GM12891 (cell line): ENCODE results near the gene RTL10.

Experiments used
- POLR2A ChIP-seq: IDR thresholded peaks from 2 replicates; pipeline ENCODE4 v1.6.1; 2011; ENCODE audit warnings: low read depth, low read length, control low read depth
- POLR2AphosphoS5 ChIP-seq: IDR thresholded peaks from 2 replicates; pipeline ENCODE4 v1.6.1; 2011; ENCODE audit warnings: low read depth, low read length, control low read depth
- TAF1 ChIP-seq: IDR thresholded peaks from 2 replicates; pipeline ENCODE4 v1.6.1; 2011; ENCODE audit warnings: low read depth, low read length, control low read depth

- TF ChIP-seq POLR2A (no peak), POLR2AphosphoS5 (no peak), TAF1 (no peak)
Measured at GRCh38 chr22:19898831-19899567, 44.3 kb upstream of the RTL10 start.
